Measurements from ENCODE around the gene ROR2.

The ROR2 gene

GRCh38 chr9:91948597-91949391 lies 1.2 kb downstream of the ROR2 start:
- no peak for DNase-seq (ENCODE audit: low read depth in 2 of 2)

- no peak for DNase-seq (ENCODE audit: low read depth in 2 of 2)
Measured at GRCh38 chr9:91948101-91948596, 1.9 kb downstream of the ROR2 start.

GRCh38 chr9:91946653-91947488 lies 3.2 kb downstream of the ROR2 start:
- no peak for DNase-seq (ENCODE audit: low read depth in 2 of 2)

- no peak for DNase-seq (ENCODE audit: low read depth in 2 of 2)
Measured at GRCh38 chr9:91946196-91946595, 3.8 kb downstream of the ROR2 start.

- DNase-seq (ENCODE audit: low read depth in 2 of 2), result no peak
Measured at GRCh38 chr9:91945277-91946085, 4.5 kb downstream of the ROR2 start.

- DNase-seq (ENCODE audit: low read depth in 2 of 2), result no peak
Measured at GRCh38 chr9:91944711-91945110, 5.3 kb downstream of the ROR2 start.

- no peak for DNase-seq (ENCODE audit: low read depth in 2 of 2)
Measured at GRCh38 chr9:91943478-91944470, 6.3 kb downstream of the ROR2 start.

- DNase-seq (ENCODE audit: low read depth in 2 of 2), result no peak
Measured at GRCh38 chr9:91942201-91942600, 7.8 kb downstream of the ROR2 start.

GRCh38 chr9:91939978-91940377 lies 10.1 kb downstream of the ROR2 start:
- DNase-seq (ENCODE audit: low read depth in 2 of 2), result no peak

- DNase-seq (ENCODE audit: low read depth in 2 of 2), result no peak
Measured at GRCh38 chr9:91937727-91938126, 12.3 kb downstream of the ROR2 start.

GRCh38 chr9:91937056-91937455 lies 13.0 kb downstream of the ROR2 start:
- no peak for DNase-seq (ENCODE audit: low read depth in 2 of 2)

- no peak for DNase-seq (ENCODE audit: low read depth in 2 of 2)
Measured at GRCh38 chr9:91935805-91936514, 14.1 kb downstream of the ROR2 start.

GRCh38 chr9:91935066-91935749 lies 14.8 kb downstream of the ROR2 start:
- no peak for DNase-seq (ENCODE audit: low read depth in 2 of 2)

- no peak for DNase-seq (ENCODE audit: low read depth in 2 of 2)
Measured at GRCh38 chr9:91934654-91935053, 15.4 kb downstream of the ROR2 start.

GRCh38 chr9:91933556-91934352 lies 16.3 kb downstream of the ROR2 start:
- DNase-seq (ENCODE audit: low read depth in 2 of 2), result no peak

- DNase-seq (ENCODE audit: low read depth in 2 of 2), result no peak
Measured at GRCh38 chr9:91930475-91930874, 19.6 kb downstream of the ROR2 start.

GRCh38 chr9:91929331-91929730 lies 20.7 kb downstream of the ROR2 start:
- no peak for DNase-seq (ENCODE audit: low read depth in 2 of 2)

GRCh38 chr9:91927922-91928510 lies 22.0 kb downstream of the ROR2 start:
- DNase-seq (ENCODE audit: low read depth in 2 of 2), result no peak

All from stimulated activated CD8-positive, alpha-beta memory T cell treated with anti-CD3 and anti-CD28 coated beads, Interleukin-7, amount 100 ng/mL, for 1 hour (primary cell).